ENCODE measurements around the gene RAB10.

DNA sequence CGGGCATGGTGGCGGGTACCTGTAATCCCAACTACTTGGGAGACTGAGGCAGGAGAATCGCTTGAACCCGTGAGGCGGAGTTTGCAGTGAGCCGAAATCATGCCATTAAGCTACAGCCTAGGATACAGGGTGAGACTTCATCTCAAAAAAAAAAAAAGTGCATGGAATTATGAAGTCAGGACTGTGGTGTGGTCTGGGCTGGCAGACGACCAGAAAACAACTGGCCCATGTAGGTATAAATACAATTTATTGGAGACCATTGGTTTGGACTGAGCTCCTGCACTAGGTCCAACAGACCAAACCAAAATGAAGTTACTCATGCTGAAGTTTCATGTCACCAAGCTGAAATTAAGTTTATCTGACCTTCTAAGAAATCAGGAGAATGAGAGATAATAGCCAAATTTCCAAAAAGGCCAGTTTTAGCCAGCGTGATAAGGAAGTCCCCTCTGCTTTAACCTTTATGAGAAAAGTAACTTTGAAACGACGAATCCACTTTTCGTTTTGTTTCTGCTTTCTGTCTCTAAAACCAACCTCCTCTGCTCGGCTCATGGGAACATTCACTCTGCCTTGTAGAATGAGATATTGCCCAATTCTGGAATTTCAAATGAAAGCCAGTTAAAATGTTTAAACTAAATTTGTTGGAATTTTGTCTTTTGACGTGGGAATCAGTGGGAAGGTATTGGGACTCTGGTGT, 17.7 kb upstream of the RAB10 start:
- TF ChIP-seq, protein P1, sequence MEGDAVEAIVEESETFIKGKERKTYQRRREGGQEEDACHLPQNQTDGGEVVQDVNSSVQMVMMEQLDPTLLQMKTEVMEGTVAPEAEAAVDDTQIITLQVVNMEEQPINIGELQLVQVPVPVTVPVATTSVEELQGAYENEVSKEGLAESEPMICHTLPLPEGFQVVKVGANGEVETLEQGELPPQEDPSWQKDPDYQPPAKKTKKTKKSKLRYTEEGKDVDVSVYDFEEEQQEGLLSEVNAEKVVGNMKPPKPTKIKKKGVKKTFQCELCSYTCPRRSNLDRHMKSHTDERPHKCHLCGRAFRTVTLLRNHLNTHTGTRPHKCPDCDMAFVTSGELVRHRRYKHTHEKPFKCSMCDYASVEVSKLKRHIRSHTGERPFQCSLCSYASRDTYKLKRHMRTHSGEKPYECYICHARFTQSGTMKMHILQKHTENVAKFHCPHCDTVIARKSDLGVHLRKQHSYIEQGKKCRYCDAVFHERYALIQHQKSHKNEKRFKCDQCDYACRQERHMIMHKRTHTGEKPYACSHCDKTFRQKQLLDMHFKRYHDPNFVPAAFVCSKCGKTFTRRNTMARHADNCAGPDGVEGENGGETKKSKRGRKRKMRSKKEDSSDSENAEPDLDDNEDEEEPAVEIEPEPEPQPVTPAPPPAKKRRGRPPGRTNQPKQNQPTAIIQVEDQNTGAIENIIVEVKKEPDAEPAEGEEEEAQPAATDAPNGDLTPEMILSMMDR (IDR thresholded peaks at IDR 0.05; ENCODE audit: insufficient read depth, low read depth, low read length) = no peak
- no peak for TF ChIP-seq EZH2 (IDR thresholded peaks at IDR 0.05; ENCODE audit: insufficient read depth, low read length)

All from astrocyte (in vitro differentiated cells and primary cell).